Measurements from ENCODE around the gene ATXN1L.
"Not testable (repeated sequence)": the region's sequence is repeated elsewhere in the genome, so short reads cannot be mapped to it uniquely, and the experiment has no call there.

Gene ATXN1L

GRCh38 chr16:71852561-71852960 is 6.8 kb downstream of the ATXN1L start:
- DNase-seq (ENCODE audit: low read depth in 1 of 2, low spot score in 1 of 2), result no peak

GRCh38 chr16:71853413-71853812 is 7.6 kb downstream of the ATXN1L start:
- no peak for DNase-seq (ENCODE audit: low read depth in 1 of 2, low spot score in 1 of 2)

DNA sequence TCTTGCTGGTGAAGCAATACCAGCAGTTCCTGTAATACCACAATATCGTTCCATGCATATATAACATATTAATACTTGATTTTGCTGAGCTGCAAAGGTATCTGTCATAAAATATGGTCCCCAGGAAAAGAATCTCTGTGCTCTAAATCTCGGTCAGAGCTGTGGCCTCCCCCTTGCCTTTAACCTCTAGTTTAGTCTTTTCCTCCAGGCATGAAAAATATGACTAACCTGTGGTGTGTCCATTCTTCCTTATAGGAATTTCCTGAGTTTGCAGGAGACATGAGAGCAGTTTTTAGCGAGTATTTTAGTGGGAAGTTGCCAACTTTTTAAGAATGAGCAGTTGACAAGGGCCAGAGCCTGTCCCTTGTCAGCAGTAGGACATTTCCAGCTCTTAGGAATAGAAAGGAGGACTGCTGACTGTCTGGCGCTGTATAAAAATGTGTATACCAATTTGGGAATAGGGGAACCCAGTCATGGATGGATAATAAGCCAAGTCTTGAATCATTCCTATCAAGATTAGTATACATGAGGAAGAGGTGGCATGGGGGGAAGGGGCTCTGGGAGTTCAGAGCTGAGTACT is 8.7 kb downstream of the ATXN1L start:
- DNase-seq (ENCODE audit: low read depth in 1 of 2, low spot score in 1 of 2), result no peak

DNA sequence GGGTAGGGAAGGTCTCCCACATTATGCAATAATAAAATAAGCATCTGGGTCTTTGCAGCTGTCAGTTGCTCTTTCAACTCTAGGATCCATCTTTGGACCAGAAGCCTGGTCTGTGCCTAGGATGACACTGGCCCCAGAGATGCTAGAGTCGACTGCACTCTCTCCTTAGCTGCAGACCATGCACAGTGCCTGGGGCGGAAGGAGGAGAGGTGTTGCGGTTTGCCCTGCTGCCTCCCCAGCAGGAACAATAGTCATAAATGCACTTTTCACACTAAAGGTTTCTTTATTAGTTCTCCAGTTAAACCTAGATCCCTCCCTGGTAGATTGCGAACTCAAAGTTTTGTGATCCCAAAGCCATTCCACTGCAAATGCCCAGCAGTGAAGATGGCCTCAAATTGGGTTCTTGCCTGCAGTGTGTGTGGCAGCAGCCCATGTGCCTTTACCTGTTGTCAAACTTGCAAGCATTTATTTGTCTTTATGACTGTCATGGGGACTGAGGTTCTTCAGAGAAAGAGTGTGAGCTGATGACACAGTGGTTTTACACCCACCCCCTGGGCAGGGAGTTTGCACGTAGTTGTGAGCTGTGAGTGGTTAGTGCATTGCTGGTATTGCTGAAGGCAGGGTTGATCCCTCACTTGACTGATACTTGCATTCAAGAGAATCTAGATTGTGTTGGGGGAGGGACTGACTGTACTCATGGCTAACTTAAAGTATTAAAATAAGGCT is 10.3 kb downstream of the ATXN1L start:
- DNase-seq (ENCODE audit: low read depth in 1 of 2, low spot score in 1 of 2), result no peak

DNA sequence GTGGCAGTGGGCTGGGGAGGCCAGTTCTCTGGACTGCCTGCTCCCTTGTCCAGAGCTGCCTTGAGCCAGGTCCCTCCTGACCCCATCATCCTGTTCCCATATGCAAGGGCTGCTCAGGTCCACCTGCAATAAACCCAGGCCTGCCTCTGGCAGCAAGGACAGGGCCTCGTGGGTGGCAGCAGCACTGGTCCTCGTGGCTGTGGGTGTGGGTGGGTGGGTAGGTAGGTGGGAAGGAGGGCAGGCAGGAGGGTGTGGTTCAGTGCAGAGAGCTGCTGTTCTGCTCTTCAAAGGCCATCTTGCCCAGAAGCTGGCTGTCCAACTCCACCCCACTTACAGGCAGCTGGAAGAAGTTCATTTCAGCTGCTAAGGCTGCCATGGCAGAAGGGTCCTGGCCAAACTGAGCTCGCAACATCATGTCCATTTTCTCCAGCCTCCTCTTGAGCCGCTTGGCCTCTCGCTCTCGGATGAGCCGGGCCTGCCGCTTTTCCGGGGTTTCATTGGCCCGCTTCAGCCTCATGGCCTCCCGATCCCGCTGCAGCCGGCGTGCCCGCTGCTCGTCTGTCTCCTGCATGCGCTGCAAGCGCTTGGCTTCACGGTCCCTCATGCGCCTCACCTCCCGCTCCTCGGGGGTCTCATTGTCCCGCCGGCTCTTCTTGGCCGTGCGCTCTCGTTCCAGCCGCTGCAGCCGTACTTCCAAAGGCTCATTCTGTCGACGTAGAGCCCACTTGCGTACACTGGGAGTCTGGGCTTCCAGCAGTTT is 14.2 kb downstream of the ATXN1L start:
- no peak for DNase-seq (ENCODE audit: low read depth in 1 of 2, low spot score in 1 of 2)

GRCh38 chr16:71863995-71864394 is 18.2 kb downstream of the ATXN1L start:
- no peak for DNase-seq (ENCODE audit: low read depth in 1 of 2, low spot score in 1 of 2)

DNA sequence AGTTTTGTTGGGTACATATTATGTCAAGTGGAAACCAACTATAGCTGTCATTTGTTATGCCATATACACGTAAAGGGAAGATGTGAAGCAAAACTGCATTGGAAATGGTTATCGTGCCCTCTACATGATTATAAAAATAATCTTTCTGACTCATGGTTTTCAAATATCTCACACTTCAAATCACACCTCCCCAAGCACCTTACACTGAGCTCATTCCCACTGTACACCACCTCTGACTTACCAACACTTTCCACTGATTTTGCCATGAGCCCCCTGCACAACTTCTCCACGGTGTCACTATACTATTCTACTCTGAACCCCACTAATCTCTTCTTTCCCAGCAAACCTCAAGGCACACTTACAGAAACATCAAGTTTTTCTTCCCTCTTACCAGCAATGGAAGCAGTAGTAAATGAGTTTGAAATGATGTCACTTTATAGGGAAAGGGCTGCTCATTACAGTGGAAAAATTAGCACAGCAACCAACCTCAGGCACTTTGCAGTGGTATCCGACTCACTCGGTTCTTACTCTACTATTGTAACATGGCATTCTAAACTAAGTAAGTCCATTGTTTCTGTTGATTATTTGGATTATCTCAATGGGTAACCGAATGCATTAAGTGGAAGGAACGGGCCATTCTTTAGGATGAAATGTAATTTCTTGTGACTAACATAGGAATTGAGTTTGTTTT is 19.5 kb downstream of the ATXN1L start:
- DNase-seq (ENCODE audit: low read depth in 1 of 2, low spot score in 1 of 2), result no peak

DNA sequence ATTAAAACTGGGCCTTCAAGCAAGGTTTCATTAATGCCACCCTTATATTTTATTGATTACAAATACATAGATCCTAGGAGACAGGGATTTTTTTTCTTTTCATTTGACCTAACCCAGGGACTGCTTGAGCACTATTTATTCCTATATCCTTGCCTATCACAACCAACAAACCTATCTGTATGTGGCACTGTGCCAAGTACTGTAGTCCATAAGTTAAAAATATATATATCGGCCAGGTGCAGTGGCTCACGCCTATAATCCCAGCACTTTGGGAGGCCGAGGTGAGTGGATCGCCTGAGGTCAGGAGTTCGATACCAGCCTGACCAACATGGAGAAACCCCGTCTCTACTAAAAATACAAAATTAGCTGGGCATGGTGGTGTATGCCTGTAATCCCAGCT is 21.4 kb downstream of the ATXN1L start:
- DNase-seq (ENCODE audit: low read depth in 1 of 2, low spot score in 1 of 2), result not testable (repeated sequence)

DNA sequence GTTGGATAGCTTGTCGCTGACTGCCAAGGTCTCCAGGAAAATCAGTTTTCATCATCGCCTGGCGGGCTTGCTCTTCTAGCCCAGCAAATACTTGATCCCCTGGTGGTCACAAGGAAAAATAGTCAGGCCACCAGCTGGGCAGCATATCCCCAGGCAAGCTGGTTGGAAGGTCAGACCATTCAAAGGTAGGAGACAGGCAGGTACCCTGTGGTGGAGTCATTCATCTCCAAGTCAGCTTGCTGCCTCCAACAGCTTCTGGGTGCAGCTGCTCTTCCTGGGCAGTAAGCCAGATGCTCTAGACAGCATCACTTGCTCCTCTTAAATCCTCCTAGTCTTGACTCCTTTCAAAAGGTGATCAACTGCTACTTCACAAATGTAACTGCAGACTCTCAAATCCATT is 22.2 kb downstream of the ATXN1L start:
- no peak for DNase-seq (ENCODE audit: low read depth in 1 of 2, low spot score in 1 of 2)

- no peak for DNase-seq (ENCODE audit: low read depth in 1 of 2, low spot score in 1 of 2)
Observed at GRCh38 chr16:71869089-71869488, 23.3 kb downstream of the ATXN1L start.

DNA sequence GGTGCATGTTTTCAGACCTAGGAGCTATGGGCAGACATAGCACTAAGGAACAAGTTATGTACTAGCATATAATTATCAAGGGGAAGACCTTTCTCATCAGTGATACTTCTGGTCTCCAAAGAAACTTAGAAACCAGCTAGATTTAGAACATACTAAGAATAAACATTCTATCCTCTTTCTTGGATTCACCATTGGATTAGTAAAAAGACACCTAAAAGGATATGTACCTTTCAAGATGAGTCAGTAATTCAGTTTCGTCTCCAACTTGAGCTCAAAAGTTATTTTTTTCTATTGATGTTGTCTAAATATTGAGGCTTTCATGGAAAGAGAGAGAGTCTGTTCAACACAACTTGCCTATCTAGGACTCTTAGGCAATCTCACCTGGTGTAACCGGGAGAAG is 25.0 kb downstream of the ATXN1L start:
- no peak for DNase-seq (ENCODE audit: low read depth in 1 of 2, low spot score in 1 of 2)

GRCh38 chr16:71873199-71873598 is 27.4 kb downstream of the ATXN1L start:
- DNase-seq (ENCODE audit: low read depth in 1 of 2, low spot score in 1 of 2), result no peak

GRCh38 chr16:71878911-71879310 is 33.1 kb downstream of the ATXN1L start:
- DNase-seq (ENCODE audit: low read depth in 1 of 2, low spot score in 1 of 2), result no peak

- no peak for DNase-seq (ENCODE audit: low read depth in 1 of 2, low spot score in 1 of 2)
Observed at GRCh38 chr16:71880176-71880575, 34.4 kb downstream of the ATXN1L start.

- peak; percentile 37 to 58 for DNase-seq (ENCODE audit: low read depth in 1 of 2, low spot score in 1 of 2)
Observed at GRCh38 chr16:71882505-71883167, 36.9 kb downstream of the ATXN1L start.

DNA sequence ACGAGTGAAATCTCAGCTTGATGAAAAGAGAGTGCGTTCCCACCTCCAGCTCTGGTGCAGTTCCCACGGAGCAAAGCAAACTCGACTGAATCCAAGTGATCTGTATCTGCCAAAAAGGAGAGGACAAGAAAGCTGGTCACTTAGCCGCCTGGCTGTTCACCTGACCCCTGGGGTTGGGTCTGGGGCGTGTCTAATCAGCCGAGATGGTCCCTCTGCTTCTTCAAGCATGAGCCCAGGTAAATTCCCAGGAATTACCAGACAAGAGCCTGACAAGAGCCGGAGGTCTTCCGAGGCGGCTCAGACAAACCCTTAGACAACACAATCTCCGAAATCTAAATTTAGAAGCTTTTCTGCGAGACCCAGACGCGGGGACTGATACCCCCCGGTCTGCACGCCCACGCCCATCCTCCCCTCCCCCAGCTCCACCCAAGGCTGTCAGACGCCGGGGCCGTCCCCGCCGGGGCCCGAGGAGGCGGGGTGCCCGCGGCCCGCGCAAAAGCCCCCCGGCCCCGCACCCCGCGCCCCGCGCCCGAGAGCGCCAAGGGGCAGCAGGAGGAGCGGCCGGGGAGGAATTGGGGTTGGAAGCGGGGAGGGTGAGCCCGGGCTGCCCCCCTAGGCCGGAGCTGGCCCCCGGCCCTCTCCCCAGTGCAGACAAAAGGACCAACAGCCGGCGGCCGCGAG is 37.5 kb downstream of the ATXN1L start:
- peak; percentile 22 to 49 for DNase-seq (ENCODE audit: low read depth in 1 of 2, low spot score in 1 of 2)

DNA sequence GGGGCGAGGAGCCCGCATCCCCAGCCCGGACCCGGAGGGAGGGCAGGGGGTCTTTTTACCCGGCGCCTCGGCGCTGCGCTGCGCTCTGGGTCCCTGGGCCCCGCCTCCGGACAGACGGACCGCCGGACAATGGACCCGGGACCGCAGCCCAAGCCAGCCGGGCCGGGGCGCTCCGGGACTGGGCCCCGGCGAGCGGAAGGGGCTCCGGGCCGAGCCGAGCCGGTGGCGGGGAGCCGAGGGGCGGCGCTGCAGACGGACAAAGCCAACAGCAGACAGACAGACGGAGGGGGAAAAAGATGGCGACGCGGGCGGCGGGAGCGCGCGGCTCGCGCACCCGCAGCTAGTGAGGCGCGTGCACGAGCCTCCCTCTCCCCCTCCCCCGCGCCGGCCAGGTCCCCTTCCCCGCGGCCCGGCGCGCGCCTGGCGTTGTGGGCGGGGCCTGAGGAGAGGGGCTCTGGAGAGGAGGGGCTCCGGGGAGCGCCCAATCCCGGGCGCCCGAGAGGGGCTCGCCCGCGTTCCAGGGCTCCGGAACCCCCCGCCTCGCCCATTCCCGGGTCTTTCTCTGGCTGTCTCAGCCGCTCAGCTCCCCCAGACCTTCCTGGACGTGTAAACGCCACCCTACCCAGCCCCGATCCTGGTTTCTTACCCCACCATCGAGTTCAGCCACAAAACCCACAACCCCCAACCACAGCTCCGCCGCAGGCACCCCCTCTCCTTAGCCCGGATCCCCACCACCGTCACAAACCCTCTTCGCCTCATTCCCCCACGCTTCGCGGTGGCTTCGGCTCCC is 38.3 kb downstream of the ATXN1L start, which contains the start of gene ZNF821:
Gene ZNF821 (minus strand): TSS at position 334 of the 790 bp plus-strand sequence. CDS start 4,236 bp downstream, outside the sequence.
- DNase-seq (ENCODE audit: low read depth in 1 of 2, low spot score in 1 of 2), result peak; percentile 36 to 69

DNA sequence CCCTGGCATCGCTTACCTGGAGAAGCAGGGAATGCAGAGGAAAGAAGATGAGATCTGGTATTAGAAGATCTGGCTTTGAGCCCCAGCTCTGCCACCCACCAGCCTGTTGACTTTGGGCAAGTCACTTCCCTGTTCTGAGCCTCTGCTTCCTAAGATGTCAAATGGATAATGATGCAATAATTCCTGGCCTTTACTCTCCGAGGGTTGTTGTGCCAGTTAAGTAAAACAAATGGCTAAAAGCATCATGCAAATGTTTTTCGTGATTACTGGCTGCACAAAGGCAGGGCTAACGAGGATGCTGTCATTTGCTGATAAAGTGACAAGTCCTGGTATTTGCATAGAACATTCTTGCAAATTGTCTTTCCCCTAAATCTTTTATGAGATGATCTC is 39.5 kb downstream of the ATXN1L start:
- no peak for DNase-seq (ENCODE audit: low read depth in 1 of 2, low spot score in 1 of 2)

GRCh38 chr16:71889147-71889546 is 43.4 kb downstream of the ATXN1L start:
- DNase-seq (ENCODE audit: low read depth in 1 of 2, low spot score in 1 of 2), result no peak

GRCh38 chr16:71893888-71894228 is 48.1 kb downstream of the ATXN1L start:
- no peak for DNase-seq (ENCODE audit: low read depth in 1 of 2, low spot score in 1 of 2)

Data from activated T-helper 1 cell treated with anti-CD3 and anti-CD28 coated beads, Interleukin-2, amount 50 U/mL, for 16 hours (primary cell).